ENCODE data around the gene DOK6. TPM values are rescaled to one million over a fixed set of nuclear protein-coding genes. Genes with fewer than 3 reads are reported as not detected.

DOK6 gene
- total RNA-seq, 1 experiment from 2014 or later, result 4.1 TPM

DNA sequence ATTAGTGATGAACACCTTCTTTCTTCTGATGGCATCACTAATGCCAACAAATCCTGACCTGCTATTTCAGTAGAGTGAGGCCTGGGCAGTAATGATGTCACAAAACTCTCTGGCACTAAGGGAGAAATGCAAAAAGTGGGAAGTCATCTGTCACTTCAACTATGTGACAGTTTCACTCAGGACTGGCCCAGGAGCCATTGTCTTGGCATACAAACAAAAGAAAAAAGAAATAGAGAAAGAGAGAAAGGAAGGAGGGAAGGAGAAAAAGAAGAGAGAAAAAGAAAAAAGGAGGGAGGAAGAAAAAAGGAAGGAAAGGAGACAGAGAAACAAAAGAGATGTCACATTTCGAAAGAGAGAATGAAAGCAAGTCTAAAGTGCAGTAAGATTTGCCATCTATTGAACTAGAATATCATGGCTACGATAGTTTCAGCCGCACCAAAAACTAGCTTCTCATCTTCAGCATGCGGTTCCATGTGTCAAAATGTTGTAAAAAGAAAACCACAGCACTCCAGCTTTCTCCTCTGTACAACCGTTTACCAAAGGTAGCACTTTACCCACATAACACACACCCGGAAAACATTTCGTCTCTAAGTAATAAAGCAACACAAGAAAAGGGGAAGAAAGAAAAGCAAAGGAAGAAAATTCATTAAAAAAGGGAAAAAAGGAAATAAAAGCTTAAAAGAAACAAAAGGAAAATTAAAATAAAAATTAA, 496.9 kb downstream of the DOK6 start:
- DNase-seq (ENCODE audit: low spot score), result no peak
- TF ChIP-seq, protein P1, sequence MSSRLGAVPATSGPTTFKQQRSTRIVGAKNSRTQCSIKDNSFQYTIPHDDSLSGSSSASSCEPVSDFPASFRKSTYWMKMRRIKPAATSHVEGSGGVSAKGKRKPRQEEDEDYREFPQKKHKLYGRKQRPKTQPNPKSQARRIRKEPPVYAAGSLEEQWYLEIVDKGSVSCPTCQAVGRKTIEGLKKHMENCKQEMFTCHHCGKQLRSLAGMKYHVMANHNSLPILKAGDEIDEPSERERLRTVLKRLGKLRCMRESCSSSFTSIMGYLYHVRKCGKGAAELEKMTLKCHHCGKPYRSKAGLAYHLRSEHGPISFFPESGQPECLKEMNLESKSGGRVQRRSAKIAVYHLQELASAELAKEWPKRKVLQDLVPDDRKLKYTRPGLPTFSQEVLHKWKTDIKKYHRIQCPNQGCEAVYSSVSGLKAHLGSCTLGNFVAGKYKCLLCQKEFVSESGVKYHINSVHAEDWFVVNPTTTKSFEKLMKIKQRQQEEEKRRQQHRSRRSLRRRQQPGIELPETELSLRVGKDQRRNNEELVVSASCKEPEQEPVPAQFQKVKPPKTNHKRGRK (CRISPR knock-in tag; IDR thresholded peaks at IDR 0.05; ENCODE audit: borderline replicate concordance), result 0 out of 2 replicates have a peak, but pooled peaks have one; percentile 53
- TF ChIP-seq ZNF232 (CRISPR knock-in tag; IDR thresholded peaks at IDR 0.05), result no peak
- CTCF ChIA-PET, result no interaction called here
- Mint-ChIP-seq H3K27me3 (ENCODE audit: low read depth) (no peaks in the 10 kb centered on the region), H3K9me3 (peaks cover 15% of the 10 kb centered on the region), H3K36me3 (peaks cover 6% of the 10 kb centered on the region; the same call in 1 of the 2 replicates), H3K27ac (no peak overlapping the region), H3K4me3 (no peak overlapping the region), H3K4me1 (peaks cover 25% of the 10 kb centered on the region)
- ATAC-seq, result no peak
- POLR2A ChIA-PET, result no interaction called here

DNA sequence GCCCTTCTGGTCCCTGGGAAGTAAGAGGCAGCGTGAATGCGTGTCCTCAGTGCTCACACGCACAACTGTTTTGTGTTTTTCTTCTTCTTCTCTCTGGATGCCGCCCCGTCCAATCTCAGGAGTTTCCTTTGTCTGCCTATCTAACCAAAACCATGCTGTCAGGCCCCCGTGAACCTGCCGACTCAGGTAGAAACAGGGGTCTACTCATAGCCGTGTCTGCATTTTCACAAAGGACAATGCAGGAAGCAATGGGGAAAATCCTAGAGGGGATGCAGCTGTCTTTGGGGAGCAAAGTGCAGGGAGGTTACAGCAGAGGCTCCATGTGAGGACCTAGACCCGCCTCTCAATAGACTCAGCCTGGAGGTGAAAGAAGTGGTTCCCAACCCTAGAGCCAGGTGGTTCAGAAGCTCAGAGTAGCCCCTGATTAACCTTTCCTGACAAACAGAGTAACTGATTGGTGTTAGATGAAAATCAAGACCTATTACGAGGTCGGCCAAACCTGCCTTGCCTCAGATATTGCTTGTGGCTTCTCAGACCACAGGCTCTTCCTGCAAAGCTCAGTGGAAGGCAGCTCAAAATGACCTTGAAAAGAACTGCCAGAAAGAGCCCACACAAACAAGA, 497.7 kb downstream of the DOK6 start:
- CTCF ChIA-PET, result no interaction called here
- Mint-ChIP-seq H3K4me1 (peaks cover 25% of the 10 kb centered on the region), H3K9me3 (peaks cover 15% of the 10 kb centered on the region), H3K4me3 (no peak overlapping the region), H3K36me3 (peaks cover 6% of the 10 kb centered on the region; the same call in 1 of the 2 replicates), H3K27ac (no peak overlapping the region), H3K27me3 (ENCODE audit: low read depth) (no peaks in the 10 kb centered on the region)
- POLR2A ChIA-PET, result no interaction called here
- TF ChIP-seq, protein P2, sequence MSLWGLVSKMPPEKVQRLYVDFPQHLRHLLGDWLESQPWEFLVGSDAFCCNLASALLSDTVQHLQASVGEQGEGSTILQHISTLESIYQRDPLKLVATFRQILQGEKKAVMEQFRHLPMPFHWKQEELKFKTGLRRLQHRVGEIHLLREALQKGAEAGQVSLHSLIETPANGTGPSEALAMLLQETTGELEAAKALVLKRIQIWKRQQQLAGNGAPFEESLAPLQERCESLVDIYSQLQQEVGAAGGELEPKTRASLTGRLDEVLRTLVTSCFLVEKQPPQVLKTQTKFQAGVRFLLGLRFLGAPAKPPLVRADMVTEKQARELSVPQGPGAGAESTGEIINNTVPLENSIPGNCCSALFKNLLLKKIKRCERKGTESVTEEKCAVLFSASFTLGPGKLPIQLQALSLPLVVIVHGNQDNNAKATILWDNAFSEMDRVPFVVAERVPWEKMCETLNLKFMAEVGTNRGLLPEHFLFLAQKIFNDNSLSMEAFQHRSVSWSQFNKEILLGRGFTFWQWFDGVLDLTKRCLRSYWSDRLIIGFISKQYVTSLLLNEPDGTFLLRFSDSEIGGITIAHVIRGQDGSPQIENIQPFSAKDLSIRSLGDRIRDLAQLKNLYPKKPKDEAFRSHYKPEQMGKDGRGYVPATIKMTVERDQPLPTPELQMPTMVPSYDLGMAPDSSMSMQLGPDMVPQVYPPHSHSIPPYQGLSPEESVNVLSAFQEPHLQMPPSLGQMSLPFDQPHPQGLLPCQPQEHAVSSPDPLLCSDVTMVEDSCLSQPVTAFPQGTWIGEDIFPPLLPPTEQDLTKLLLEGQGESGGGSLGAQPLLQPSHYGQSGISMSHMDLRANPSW (CRISPR knock-in tag; conservative IDR thresholded peaks at IDR 0.05; ENCODE audit: low read depth), result no peak
- TF ChIP-seq SOX15 (CRISPR knock-in tag; IDR thresholded peaks at IDR 0.05) (no peak), CREM (CRISPR knock-in tag; IDR thresholded peaks at IDR 0.05) (no peak), ZNF263 (CRISPR knock-in tag; IDR thresholded peaks at IDR 0.05; ENCODE audit: low read depth) (no peak), JAZF1 (CRISPR knock-in tag; IDR thresholded peaks at IDR 0.05) (no peak), ELF4 (CRISPR knock-in tag; IDR thresholded peaks at IDR 0.05; ENCODE audit: low read depth) (no peak), GABPB1 (CRISPR knock-in tag; IDR thresholded peaks at IDR 0.05) (no peak), ZNF138 (CRISPR knock-in tag; conservative IDR thresholded peaks at IDR 0.05) (no peak), NFYB (CRISPR knock-in tag; conservative IDR thresholded peaks at IDR 0.05; ENCODE audit: low read depth) (no peak)
- TF ChIP-seq, protein P3, sequence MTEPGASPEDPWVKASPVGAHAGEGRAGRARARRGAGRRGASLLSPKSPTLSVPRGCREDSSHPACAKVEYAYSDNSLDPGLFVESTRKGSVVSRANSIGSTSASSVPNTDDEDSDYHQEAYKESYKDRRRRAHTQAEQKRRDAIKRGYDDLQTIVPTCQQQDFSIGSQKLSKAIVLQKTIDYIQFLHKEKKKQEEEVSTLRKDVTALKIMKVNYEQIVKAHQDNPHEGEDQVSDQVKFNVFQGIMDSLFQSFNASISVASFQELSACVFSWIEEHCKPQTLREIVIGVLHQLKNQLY (CRISPR knock-in tag; IDR thresholded peaks at IDR 0.05), result no peak
- TF ChIP-seq, protein P4, sequence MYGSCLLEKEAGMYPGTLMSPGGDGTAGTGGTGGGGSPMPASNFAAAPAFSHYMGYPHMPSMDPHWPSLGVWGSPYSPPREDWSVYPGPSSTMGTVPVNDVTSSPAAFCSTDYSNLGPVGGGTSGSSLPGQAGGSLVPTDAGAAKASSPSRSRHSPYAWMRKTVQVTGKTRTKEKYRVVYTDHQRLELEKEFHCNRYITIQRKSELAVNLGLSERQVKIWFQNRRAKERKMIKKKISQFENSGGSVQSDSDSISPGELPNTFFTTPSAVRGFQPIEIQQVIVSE (CRISPR knock-in tag; IDR thresholded peaks at IDR 0.05; ENCODE audit: borderline replicate concordance), result no peak
- TF ChIP-seq, protein P5, sequence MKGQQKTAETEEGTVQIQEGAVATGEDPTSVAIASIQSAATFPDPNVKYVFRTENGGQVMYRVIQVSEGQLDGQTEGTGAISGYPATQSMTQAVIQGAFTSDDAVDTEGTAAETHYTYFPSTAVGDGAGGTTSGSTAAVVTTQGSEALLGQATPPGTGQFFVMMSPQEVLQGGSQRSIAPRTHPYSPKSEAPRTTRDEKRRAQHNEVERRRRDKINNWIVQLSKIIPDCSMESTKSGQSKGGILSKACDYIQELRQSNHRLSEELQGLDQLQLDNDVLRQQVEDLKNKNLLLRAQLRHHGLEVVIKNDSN (CRISPR knock-in tag; IDR thresholded peaks at IDR 0.05), result no peak
- no peak for DNase-seq (ENCODE audit: low spot score)
- no peak; the same call in 1 of the 2 replicates for ATAC-seq

Measured in WTC11 (cell line).